OCI-LY3 (cell line): ENCODE results near the gene OR7D4.

Experiments used
- H2AFZ ChIP-seq: fragments of 200-600, 300-600 bp; shearing (Covaris generic); 2 replicates; pipeline ENCODE4 v1.6.0; 2014; ENCODE audit warnings: antibody characterized with exemption, low read depth, low read length
- H3K27ac ChIP-seq: fragments of 200-600, 300-600 bp; sonication (generic); 2 replicates; pipeline ENCODE4 v1.5.1; 2014; ENCODE audit warnings: mild to moderate bottlenecking, low read length, moderate library complexity, mixed read lengths
- H3K27me3 ChIP-seq: fragments of 200-600, 300-600 bp; sonication (generic); 2 replicates; pipeline ENCODE4 v1.6.1; 2014; ENCODE audit warnings: low read depth, low read length, mixed read lengths
- H3K36me3 ChIP-seq: fragments of 200-600, 300-600 bp; sonication (generic); replicated peaks from 2 replicates; pipeline ENCODE3; 2014; ENCODE audit warnings: low read depth, low read length, mixed read lengths
- H3K4me1 ChIP-seq: fragments of 300-600, 200-600 bp; sonication (generic); 2 replicates; pipeline ENCODE4 v1.6.1; 2014; ENCODE audit warnings: low read length, mixed read lengths
- H3K4me2 ChIP-seq: fragments of 200-600, 300-600 bp; sonication (generic); 2 replicates; pipeline ENCODE4 v1.6.1; 2014; ENCODE audit warnings: low read length, mixed read lengths
- H3K4me3 ChIP-seq: fragments of 300-600, 200-600 bp; sonication (generic); 2 replicates; pipeline ENCODE4 v1.5.1; 2014; ENCODE audit warnings: antibody characterized with exemption, mild to moderate bottlenecking, low read length, moderate library complexity
- H3K79me2 ChIP-seq: fragments of 300-600, 200-600 bp; shearing (Covaris generic); 2 replicates; pipeline ENCODE4 v1.6.1; 2014; ENCODE audit warnings: mild to moderate bottlenecking, low read length, mixed read lengths
- H3K9ac ChIP-seq: fragments of 300-600, 200-600 bp; shearing (Covaris generic); 2 replicates; pipeline ENCODE4 v1.6.0; 2014; ENCODE audit warnings: mild to moderate bottlenecking, low read length, moderate library complexity
- H3K9me3 ChIP-seq: fragments of 200-600, 300-600 bp; shearing (Covaris generic); 2 replicates; pipeline ENCODE4 v1.6.1; 2014; ENCODE audit warnings: low read length, mixed read lengths; ENCODE audit not compliant: insufficient read depth
- H4K20me1 ChIP-seq: fragments of 200-600, 300-600 bp; sonication (generic); 2 replicates; pipeline ENCODE4 v1.6.1; 2016; ENCODE audit warnings: low read length, mixed read lengths; ENCODE audit not compliant: insufficient read depth
- CTCF ChIP-seq: fragments of 200-600, 300-600 bp; sonication (generic); IDR thresholded peaks from 2 replicates; pipeline ENCODE4 v1.5.1; 2014; ENCODE audit warnings: antibody characterized with exemption, low read length, low read depth
- EZH2phosphoT487 ChIP-seq: fragments of 200-600 bp; shearing (Covaris generic); IDR thresholded peaks from 2 replicates; pipeline ENCODE4 v1.6.1; 2018; ENCODE audit warnings: antibody characterized with exemption, mixed run types, low read depth

OR7D4 gene

GRCh38 chr19:9189535-9189934 lies 29.9 kb downstream of the OR7D4 start:
- Histone ChIP-seq H3K27me3 (0 out of 2 replicates have a peak, but pooled peaks cover 4% of the 10 kb centered on the region), H4K20me1 (no peaks in the 10 kb centered on the region), H3K36me3 (no peaks in the 10 kb centered on the region), H3K9ac (no peak overlapping the region), H3K9me3 (0 out of 2 replicates have a peak, but pooled peaks cover 2% of the 10 kb centered on the region), H3K79me2 (no peaks in the 10 kb centered on the region), H3K27ac (no peak overlapping the region), H3K4me2 (no peak overlapping the region), H3K4me3 (no peak overlapping the region), H3K4me1 (no peaks in the 10 kb centered on the region), H2AFZ (no peak overlapping the region)
- TF ChIP-seq CTCF (no peak), EZH2phosphoT487 (no peak)

- Histone ChIP-seq H3K27ac (no peak overlapping the region), H3K9me3 (0 out of 2 replicates have a peak, but pooled peaks cover 2% of the 10 kb centered on the region), H2AFZ (no peak overlapping the region), H4K20me1 (no peaks in the 10 kb centered on the region), H3K27me3 (no peaks in the 10 kb centered on the region), H3K36me3 (no peaks in the 10 kb centered on the region), H3K4me3 (no peak overlapping the region), H3K9ac (no peak overlapping the region), H3K4me1 (no peaks in the 10 kb centered on the region), H3K79me2 (no peaks in the 10 kb centered on the region), H3K4me2 (no peak overlapping the region)
- no peak for TF ChIP-seq CTCF
- TF ChIP-seq EZH2phosphoT487, result no peak
These were observed 32.2 kb downstream of the OR7D4 start for GRCh38 chr19:9187191-9187590.

- H3K27ac ChIP-seq, result no peak overlapping the region
- H3K27me3 ChIP-seq, result no peaks in the 10 kb centered on the region
- TF ChIP-seq CTCF (no peak), EZH2phosphoT487 (no peak)
- H3K36me3 ChIP-seq, result no peaks in the 10 kb centered on the region
- 0 out of 2 replicates have a peak, but pooled peaks cover 2% of the 10 kb centered on the region for H3K9me3 ChIP-seq
- no peak overlapping the region for H3K4me3 ChIP-seq
- no peak overlapping the region for H2AFZ ChIP-seq
- H3K4me2 ChIP-seq, result no peak overlapping the region
- H4K20me1 ChIP-seq, result no peaks in the 10 kb centered on the region
- no peaks in the 10 kb centered on the region for H3K4me1 ChIP-seq
- no peak overlapping the region for H3K9ac ChIP-seq
- no peaks in the 10 kb centered on the region for H3K79me2 ChIP-seq
These were observed 36.4 kb downstream of the OR7D4 start for GRCh38 chr19:9183000-9183399.

- H3K27me3 ChIP-seq, result no peaks in the 10 kb centered on the region
- H3K9me3 ChIP-seq, result no peaks in the 10 kb centered on the region
- TF ChIP-seq EZH2phosphoT487 (no peak), CTCF (no peak)
- no peaks in the 10 kb centered on the region for H3K36me3 ChIP-seq
- no peaks in the 10 kb centered on the region for H4K20me1 ChIP-seq
- H3K9ac ChIP-seq, result no peak within 1 kb of the TSS
- no peaks in the 10 kb centered on the region for H3K79me2 ChIP-seq
- H3K4me1 ChIP-seq, result no peaks in the 10 kb centered on the region
- H2AFZ ChIP-seq, result no peak within 1 kb of the TSS
- no peak within 1 kb of the TSS for H3K4me2 ChIP-seq
- H3K4me3 ChIP-seq, result no peak within 1 kb of the TSS
- H3K27ac ChIP-seq, result no peak within 1 kb of the TSS
These were observed 40.5 kb downstream of the OR7D4 start, which contains the start of gene OR7D2 for GRCh38 chr19:9178901-9179300. Gene OR7D2 (plus strand): TSS chr19:9178979. CDS start chr19:9185782, 6,803 bp downstream.
